Liver (tissue), 3 donors: ENCODE data around the gene CHRM5.

Experiments
- ATF3 ChIP-seq: IDR thresholded peaks from 2 replicates; pipeline ENCODE4 v1.6.1; 2016; ENCODE audit warnings: antibody characterized with exemption
- CTCF ChIP-seq: fragments of 150-350 bp; IDR thresholded peaks from 2 replicates; pipeline ENCODE4 v1.5.1; 2017; ENCODE audit warnings: improper control_type of control experiment, low read depth, low read length; ENCODE audit not compliant: missing input control
- FOXA1 ChIP-seq: IDR thresholded peaks from 2 replicates; pipeline ENCODE4 v1.6.1; 2016; ENCODE audit warnings: antibody characterized with exemption
- GABPA ChIP-seq, 2 donors: IDR thresholded peaks in 1 of 2; conservative IDR thresholded peaks in 1 of 2; 2 replicates each; pipeline ENCODE4 v1.6.1; 2016; ENCODE audit warnings: antibody characterized with exemption in 2 of 2, mild to moderate bottlenecking in 1 of 2, moderate library complexity in 1 of 2
- JUND ChIP-seq, 2 donors: IDR thresholded peaks; 2 replicates each; pipeline ENCODE4 v1.6.1; 2016; ENCODE audit warnings: antibody characterized with exemption in 2 of 2
- MAX ChIP-seq: IDR thresholded peaks from 2 replicates; pipeline ENCODE4 v1.6.1; 2016; ENCODE audit warnings: antibody characterized with exemption
- RAD21 ChIP-seq, 2 donors: IDR thresholded peaks; 2 replicates each; pipeline ENCODE4 v1.6.1; 2016; ENCODE audit warnings: antibody characterized with exemption in 2 of 2, mild to moderate bottlenecking in 2 of 2
- REST ChIP-seq: IDR thresholded peaks from 2 replicates; pipeline ENCODE4 v1.6.1; 2016; ENCODE audit warnings: antibody characterized with exemption, mild to moderate bottlenecking
- YY1 ChIP-seq: IDR thresholded peaks from 2 replicates; pipeline ENCODE4 v1.6.1; 2016; ENCODE audit warnings: antibody characterized with exemption, mild to moderate bottlenecking
- donor health status: healthy.
- donor health status: healthy.

GRCh38 chr15:34043391-34043790 is 75.1 kb downstream of the CHRM5 start:
- no peak for TF ChIP-seq YY1
- TF ChIP-seq REST = no peak
- no peak for TF ChIP-seq GABPA (IDR thresholded peaks at IDR 0.05 in 1 of 2, conservative IDR thresholded peaks at IDR 0.05 in 1 of 2)
- TF ChIP-seq CTCF = no peak
- no peak for TF ChIP-seq MAX
- TF ChIP-seq ATF3 = no peak
- no peak for TF ChIP-seq RAD21 (IDR thresholded peaks at IDR 0.05)
- no peak for TF ChIP-seq FOXA1
- no peak for TF ChIP-seq JUND (IDR thresholded peaks at IDR 0.05)
